Suprapubic skin (tissue), 4 donors: ENCODE measurements around the gene LIN28B. TPM values are rescaled to one million over a fixed set of nuclear protein-coding genes. Genes with fewer than 3 reads are reported as not detected.
"Not testable (repeated sequence)": the region's sequence is repeated elsewhere in the genome, so short reads cannot be mapped to it uniquely, and the experiment has no call there.

Experiments used
- DNase-seq, 2 donors: peaks; one replicate each; pipeline ENCODE4 v3.0.0-alpha.2; 2019; ENCODE audit warnings: low spot score in 2 of 2
- H3K27ac ChIP-seq: fragments of 200-600 bp; sonication (generic); one replicate; pipeline ENCODE4 v1.5.1; 2019
- H3K27me3 ChIP-seq: fragments of 200-600 bp; sonication (generic); one replicate; pipeline ENCODE4 v1.5.1; 2019
- H3K36me3 ChIP-seq: fragments of 200-600 bp; sonication (generic); one replicate; pipeline ENCODE4 v1.5.1; 2019
- H3K4me1 ChIP-seq: fragments of 200-600 bp; sonication (generic); one replicate; pipeline ENCODE4 v1.5.1; 2019
- H3K4me3 ChIP-seq: fragments of 200-600 bp; sonication (generic); one replicate; pipeline ENCODE4 v1.5.1; 2019; ENCODE audit warnings: mild to moderate bottlenecking
- H3K9me3 ChIP-seq: fragments of 200-600 bp; sonication (generic); one replicate; pipeline ENCODE4 v1.5.1; 2019
- EP300 ChIP-seq: sonication (generic); formaldehyde crosslinking; IDR thresholded peaks from one replicate; pipeline ENCODE4 v1.6.1; 2017; ENCODE audit warnings: antibody characterized with exemption
- POLR2A ChIP-seq, 2 donors: fragments of 450-650 bp; IDR thresholded peaks; one replicate each; pipeline ENCODE4 v1.6.1; 2017; ENCODE audit warnings: antibody characterized with exemption in 2 of 2, mild to moderate bottlenecking in 2 of 2, moderate library complexity in 2 of 2
- POLR2AphosphoS5 ChIP-seq, 3 donors: sonication (generic); formaldehyde crosslinking; IDR thresholded peaks; one replicate each; pipeline ENCODE4 v1.6.1; 2017; ENCODE audit warnings: antibody characterized with exemption in 3 of 3
- WGBS: methylation state at CpG from one replicate; pipeline ENCODE4 v1.1.5; 2018; 5-methylcytosine and 5-hydroxymethylcytosine counted together
- total RNA-seq, 4 donors: library from RNA; depleted of rRNA; stranded (reverse); fragments of >200 nt; gene quantifications; one replicate each; pipeline ENCODE4 v1.1.0, GENCODE V29; 2016
- TF ChIP-seq, protein P1 (sequence below), 2 donors: fragments of 200-600 bp in 1 of 2; fragments of 450-650 bp in 1 of 2; sonication (generic) in 1 of 2; IDR thresholded peaks; one replicate each; pipeline ENCODE4 v1.5.1; 2016 to 2019; ENCODE audit warnings: antibody characterized with exemption in 2 of 2, mild to moderate bottlenecking in 1 of 2, moderate library complexity in 1 of 2

LIN28B gene
- total RNA-seq, 4 donors from 2014 or later, result not detected

GRCh38 chr6:104987218-104987617 lies 30.3 kb downstream of the LIN28B start:
- 88% methylated on average over 3 of the region's 3 CpGs for whole genome bisulfite sequencing
- H3K27me3 ChIP-seq, result no peaks in the 10 kb centered on the region

GRCh38 chr6:104990085-104990484 lies 33.2 kb downstream of the LIN28B start:
- TF ChIP-seq, protein P1, sequence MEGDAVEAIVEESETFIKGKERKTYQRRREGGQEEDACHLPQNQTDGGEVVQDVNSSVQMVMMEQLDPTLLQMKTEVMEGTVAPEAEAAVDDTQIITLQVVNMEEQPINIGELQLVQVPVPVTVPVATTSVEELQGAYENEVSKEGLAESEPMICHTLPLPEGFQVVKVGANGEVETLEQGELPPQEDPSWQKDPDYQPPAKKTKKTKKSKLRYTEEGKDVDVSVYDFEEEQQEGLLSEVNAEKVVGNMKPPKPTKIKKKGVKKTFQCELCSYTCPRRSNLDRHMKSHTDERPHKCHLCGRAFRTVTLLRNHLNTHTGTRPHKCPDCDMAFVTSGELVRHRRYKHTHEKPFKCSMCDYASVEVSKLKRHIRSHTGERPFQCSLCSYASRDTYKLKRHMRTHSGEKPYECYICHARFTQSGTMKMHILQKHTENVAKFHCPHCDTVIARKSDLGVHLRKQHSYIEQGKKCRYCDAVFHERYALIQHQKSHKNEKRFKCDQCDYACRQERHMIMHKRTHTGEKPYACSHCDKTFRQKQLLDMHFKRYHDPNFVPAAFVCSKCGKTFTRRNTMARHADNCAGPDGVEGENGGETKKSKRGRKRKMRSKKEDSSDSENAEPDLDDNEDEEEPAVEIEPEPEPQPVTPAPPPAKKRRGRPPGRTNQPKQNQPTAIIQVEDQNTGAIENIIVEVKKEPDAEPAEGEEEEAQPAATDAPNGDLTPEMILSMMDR (IDR thresholded peaks at IDR 0.05), result no peak
- no peak for TF ChIP-seq EP300
- no peak for TF ChIP-seq POLR2AphosphoS5 (IDR thresholded peaks at IDR 0.05)
- TF ChIP-seq POLR2A (IDR thresholded peaks at IDR 0.05), result no peak
- Histone ChIP-seq H3K36me3 (no peaks in the 10 kb centered on the region), H3K4me1 (no peaks in the 10 kb centered on the region), H3K9me3 (no peaks in the 10 kb centered on the region), H3K4me3 (no peak overlapping the region), H3K27me3 (no peaks in the 10 kb centered on the region), H3K27ac (no peak overlapping the region)
- DNase-seq, result no peak
- 84% methylated on average over 1 of the region's 1 CpG for WGBS

More at GRCh38 chr6:104987218-104987617, 30.3 kb downstream of the LIN28B start:
- Histone ChIP-seq H3K27ac (no peak overlapping the region), H3K4me1 (no peaks in the 10 kb centered on the region), H3K9me3 (no peaks in the 10 kb centered on the region), H3K4me3 (no peak overlapping the region), H3K36me3 (no peaks in the 10 kb centered on the region)
- no peak for DNase-seq
- no peak for TF ChIP-seq POLR2A (IDR thresholded peaks at IDR 0.05)
- TF ChIP-seq POLR2AphosphoS5 (IDR thresholded peaks at IDR 0.05), result no peak
- TF ChIP-seq, protein P1 (IDR thresholded peaks at IDR 0.05), result no peak
- no peak for TF ChIP-seq EP300

DNA sequence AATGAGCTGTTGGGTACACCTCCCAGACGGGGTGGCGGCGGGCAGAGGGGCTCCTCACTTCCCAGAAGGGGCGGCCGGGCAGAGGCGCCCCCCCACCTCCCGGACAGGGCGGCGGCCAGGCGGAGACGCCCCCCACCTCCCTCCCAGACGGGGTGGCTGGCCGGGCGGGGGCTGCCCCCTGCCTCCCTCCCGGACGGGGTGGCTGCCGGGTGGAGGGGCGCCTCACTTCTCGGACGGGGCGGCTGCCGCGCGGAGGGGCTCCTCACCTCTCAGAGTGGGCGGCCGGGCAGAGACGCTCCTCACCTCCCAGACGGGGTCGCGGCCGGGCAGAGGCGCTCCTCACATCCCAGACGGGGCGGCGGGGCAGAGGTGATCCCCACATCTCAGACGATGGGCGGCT lies 34.2 kb downstream of the LIN28B start:
- not testable (repeated sequence) for H3K4me1 ChIP-seq, H3K27me3 ChIP-seq, H3K4me3 ChIP-seq, DNase-seq, H3K36me3 ChIP-seq, H3K9me3 ChIP-seq, H3K27ac ChIP-seq
- WGBS, result 100% methylated on average over 10 of the region's 37 CpGs

DNA sequence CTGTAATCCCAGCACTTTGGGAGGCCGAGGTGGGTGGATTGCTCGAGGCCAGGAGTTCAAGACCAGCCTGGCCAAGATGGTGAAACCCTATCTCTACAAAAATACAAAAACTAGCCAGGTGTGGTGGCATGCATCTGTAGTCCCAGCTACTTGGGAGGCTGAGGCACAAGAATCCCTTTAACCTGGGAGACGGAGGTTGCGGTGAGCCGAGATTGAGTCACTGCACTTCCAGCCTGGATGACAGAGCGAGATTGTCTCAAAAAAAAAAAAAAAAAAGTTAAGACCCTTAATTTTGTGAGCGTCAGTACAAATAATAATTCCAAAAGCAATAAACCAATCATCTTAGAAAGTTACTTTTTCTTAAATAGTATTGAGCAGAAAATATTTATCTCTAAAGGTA lies 36.7 kb downstream of the LIN28B start:
- DNase-seq, H3K9me3 ChIP-seq, H3K36me3 ChIP-seq, H3K4me1 ChIP-seq, H3K4me3 ChIP-seq, H3K27ac ChIP-seq, H3K27me3 ChIP-seq: not testable (repeated sequence)
- WGBS, result 92% methylated on average over 7 of the region's 7 CpGs

DNA sequence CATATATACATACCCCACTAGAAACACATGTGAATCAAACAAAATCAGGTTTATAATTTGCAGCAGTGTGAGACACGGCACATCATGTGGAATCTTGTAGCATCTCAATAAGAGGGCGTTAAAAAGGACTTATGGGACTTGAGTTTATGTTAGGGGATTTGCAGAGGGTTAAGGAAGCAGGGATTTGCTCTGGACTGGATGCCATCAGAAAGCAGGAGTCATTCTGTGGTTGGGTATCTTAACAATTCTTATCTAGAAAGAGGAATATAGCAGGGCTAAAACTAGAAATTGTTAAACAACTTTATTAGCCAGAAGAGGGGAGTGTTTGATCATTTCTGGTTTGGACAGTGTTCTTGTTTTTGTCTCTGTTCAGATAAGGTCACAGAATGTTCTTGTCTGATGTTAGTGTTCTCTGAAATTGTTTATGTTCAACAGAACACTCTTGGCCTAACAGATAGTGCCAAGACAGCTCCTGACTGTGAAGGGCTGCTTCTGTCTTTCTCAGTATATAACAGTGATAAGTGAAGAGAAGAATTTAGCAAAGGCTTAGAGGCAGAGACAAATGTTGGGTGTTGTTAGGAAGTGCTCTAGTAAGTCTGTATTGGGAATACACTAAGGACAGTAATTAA lies 39.2 kb downstream of the LIN28B start:
- no peaks in the 10 kb centered on the region for H3K9me3 ChIP-seq
- WGBS, result 85% methylated on average over 2 of the region's 2 CpGs
- H3K27ac ChIP-seq, result no peak overlapping the region
- no peak for DNase-seq
- TF ChIP-seq, protein P1 (IDR thresholded peaks at IDR 0.05), result no peak
- TF ChIP-seq POLR2A (IDR thresholded peaks at IDR 0.05) (no peak), POLR2AphosphoS5 (IDR thresholded peaks at IDR 0.05) (no peak), EP300 (no peak)
- H3K4me3 ChIP-seq, result no peak overlapping the region
- H3K27me3 ChIP-seq, result no peaks in the 10 kb centered on the region
- H3K4me1 ChIP-seq, result no peaks in the 10 kb centered on the region
- no peaks in the 10 kb centered on the region for H3K36me3 ChIP-seq

GRCh38 chr6:105001063-105001462 lies 44.2 kb downstream of the LIN28B start:
- 36% methylated on average over 1 of the region's 1 CpG for WGBS

More at GRCh38 chr6:105001063-105001462, 44.2 kb downstream of the LIN28B start:
- H3K4me1 ChIP-seq, result no peaks in the 10 kb centered on the region
- TF ChIP-seq POLR2A (IDR thresholded peaks at IDR 0.05) (no peak), POLR2AphosphoS5 (IDR thresholded peaks at IDR 0.05) (no peak), EP300 (no peak)
- TF ChIP-seq, protein P1 (IDR thresholded peaks at IDR 0.05), result no peak
- no peak for DNase-seq
- H3K36me3 ChIP-seq, result no peaks in the 10 kb centered on the region
- no peak overlapping the region for H3K4me3 ChIP-seq
- H3K9me3 ChIP-seq, result no peaks in the 10 kb centered on the region
- H3K27ac ChIP-seq, result no peak overlapping the region
- no peaks in the 10 kb centered on the region for H3K27me3 ChIP-seq
